ENCODE data around the gene MED15.

- TF ChIP-seq CTCF (IDR thresholded peaks at IDR 0.05) (no peak), POLR2A (IDR thresholded peaks at IDR 0.05) (no peak)
Measured at GRCh38 chr22:20610243-20610686, 102.9 kb downstream of the MED15 start.

Data from uterus (tissue), 2 donors.